ENCODE data around the gene MS4A12.
A peak's percentile ranks its signal among the peaks of the same experiment; 100 is the strongest.
"Not testable (repeated sequence)": the region's sequence is repeated elsewhere in the genome, so short reads cannot be mapped to it uniquely, and the experiment has no call there.

MS4A12 gene

DNA sequence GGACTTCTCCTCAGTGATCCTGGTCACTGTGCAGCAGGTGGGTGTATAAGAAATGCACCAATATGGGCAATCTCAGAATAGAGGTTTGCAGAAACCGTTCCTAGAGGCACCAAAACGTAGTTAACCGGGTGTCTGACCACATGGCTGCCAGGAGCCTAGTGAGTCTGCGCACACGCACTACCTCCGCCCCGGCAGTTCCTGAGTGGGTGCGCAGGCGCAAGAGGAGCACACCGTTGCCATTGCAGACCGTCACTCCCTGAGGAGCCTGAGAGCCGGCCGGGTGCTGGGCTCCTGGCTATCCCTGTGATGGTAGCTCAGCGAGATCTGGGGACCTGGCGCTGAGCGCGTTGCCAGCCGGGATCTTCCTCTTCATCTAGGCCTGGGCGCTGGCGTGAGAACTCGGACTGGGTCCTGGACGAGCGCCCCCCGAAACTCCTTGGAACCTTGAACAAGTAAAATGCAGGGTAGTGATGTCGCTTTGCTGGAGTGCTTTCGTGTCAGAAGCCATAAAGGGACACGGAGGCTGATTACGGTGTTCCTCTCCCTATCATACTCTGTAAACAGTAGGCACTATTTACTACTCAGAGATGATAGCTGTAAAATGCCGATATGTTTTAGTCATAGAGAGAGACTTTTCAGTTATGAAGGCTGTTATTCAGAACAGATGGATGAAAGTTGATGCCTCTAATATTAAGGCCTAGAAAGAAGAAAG lies 22.7 kb downstream of the MS4A12 start, which contains the start of gene MS4A13:
Gene MS4A13 (plus strand): TSS at position 249 of the 712 bp plus-strand sequence. CDS start 2,692 bp downstream, outside the sequence.
- TF ChIP-seq CTCF (IDR thresholded peaks at IDR 0.05; ENCODE audit: low read depth, low read length, missing control alignments): no peak
- no peaks in the 10 kb centered on the region for H3K36me3 ChIP-seq (replicated peaks)
- no peak for DNase-seq
- no peak within 1 kb of the TSS for H3K27ac ChIP-seq
- in situ Hi-C loops (cut with HindIII; ENCODE audit: low pct_ligation_motif_present, low sequenced_read_pairs): no loop called here
- no peak within 1 kb of the TSS for H3K4me3 ChIP-seq (ENCODE audit: low read depth, low read length)
- no peaks in the 10 kb centered on the region for H3K27me3 ChIP-seq (replicated peaks)

DNA sequence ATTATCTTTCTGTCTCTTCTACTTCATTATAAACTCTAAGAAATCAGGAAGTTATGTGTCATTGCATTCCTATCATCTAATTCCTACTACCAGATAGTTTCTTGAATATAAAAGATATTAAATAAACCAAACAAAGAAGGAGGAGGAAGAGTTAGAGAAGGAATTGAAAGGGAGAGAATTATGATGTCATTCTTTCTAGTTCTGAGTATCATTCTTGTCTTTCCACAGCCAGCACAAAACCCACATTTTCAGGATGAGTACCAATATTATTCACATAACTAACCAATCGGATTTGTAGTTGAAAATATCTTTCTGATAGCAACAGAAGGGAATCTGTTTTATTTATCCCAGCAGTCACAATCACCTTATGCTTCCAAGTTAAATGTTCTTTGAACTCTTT lies 35.9 kb downstream of the MS4A12 start:
- no peaks in the 10 kb centered on the region for H3K27me3 ChIP-seq (replicated peaks)
- H3K27ac ChIP-seq: no peak overlapping the region
- DNase-seq: no peak
- TF ChIP-seq CTCF (IDR thresholded peaks at IDR 0.05; ENCODE audit: low read depth, low read length, missing control alignments): no peak
- in situ Hi-C loops (cut with HindIII; ENCODE audit: low pct_ligation_motif_present, low sequenced_read_pairs): no loop called here
- no peak overlapping the region for H3K4me3 ChIP-seq (ENCODE audit: low read depth, low read length)
- no peaks in the 10 kb centered on the region for H3K36me3 ChIP-seq (replicated peaks)

GRCh38 chr11:60528934-60529333 lies 36.4 kb downstream of the MS4A12 start:
- Histone ChIP-seq H3K27ac (no peak overlapping the region), H3K4me3 (ENCODE audit: low read depth, low read length) (no peak overlapping the region), H3K27me3 (replicated peaks) (no peaks in the 10 kb centered on the region), H3K36me3 (replicated peaks) (no peaks in the 10 kb centered on the region)
- in situ Hi-C loops (cut with HindIII; ENCODE audit: low pct_ligation_motif_present, low sequenced_read_pairs): no loop called here
- no peak for TF ChIP-seq CTCF (IDR thresholded peaks at IDR 0.05; ENCODE audit: low read depth, low read length, missing control alignments)
- DNase-seq: no peak

DNA sequence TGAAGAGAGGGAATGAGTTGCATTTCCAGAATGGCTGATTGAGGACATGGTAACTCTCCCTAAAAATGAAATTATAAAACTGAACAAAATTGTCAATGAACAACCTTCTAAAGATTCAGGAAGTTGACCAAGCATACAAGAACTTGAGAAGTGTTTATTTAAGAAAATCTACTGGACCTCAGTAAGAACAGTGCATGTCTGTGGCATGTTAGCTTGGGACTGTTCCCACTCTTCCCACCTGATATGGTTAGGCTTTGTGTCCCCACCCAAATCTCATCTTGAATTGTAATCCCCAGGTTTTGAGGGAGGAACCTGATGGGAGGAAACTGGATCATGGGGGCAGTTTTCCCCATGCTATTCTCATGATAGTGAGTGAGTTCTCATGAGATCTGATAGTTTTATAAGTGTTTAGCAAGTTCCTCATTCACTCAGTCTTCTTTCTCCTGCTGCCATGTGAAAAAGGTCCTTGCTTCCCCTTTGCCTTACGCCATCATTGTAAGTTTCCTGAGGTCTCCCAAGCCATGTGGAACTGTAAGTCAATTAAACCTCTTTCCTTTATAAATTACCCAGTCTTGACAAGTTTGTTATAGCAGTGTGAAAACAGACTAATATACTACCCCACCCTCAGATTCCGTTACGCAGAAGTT lies 38.0 kb downstream of the MS4A12 start:
- no peak overlapping the region for H3K27ac ChIP-seq
- in situ Hi-C loops (cut with HindIII; ENCODE audit: low pct_ligation_motif_present, low sequenced_read_pairs): no loop called here
- peak; percentile 2 for DNase-seq
- TF ChIP-seq CTCF (IDR thresholded peaks at IDR 0.05; ENCODE audit: low read depth, low read length, missing control alignments): no peak
- no peaks in the 10 kb centered on the region for H3K27me3 ChIP-seq (replicated peaks)
- no peak overlapping the region for H3K4me3 ChIP-seq (ENCODE audit: low read depth, low read length)
- H3K36me3 ChIP-seq (replicated peaks): no peaks in the 10 kb centered on the region

DNA sequence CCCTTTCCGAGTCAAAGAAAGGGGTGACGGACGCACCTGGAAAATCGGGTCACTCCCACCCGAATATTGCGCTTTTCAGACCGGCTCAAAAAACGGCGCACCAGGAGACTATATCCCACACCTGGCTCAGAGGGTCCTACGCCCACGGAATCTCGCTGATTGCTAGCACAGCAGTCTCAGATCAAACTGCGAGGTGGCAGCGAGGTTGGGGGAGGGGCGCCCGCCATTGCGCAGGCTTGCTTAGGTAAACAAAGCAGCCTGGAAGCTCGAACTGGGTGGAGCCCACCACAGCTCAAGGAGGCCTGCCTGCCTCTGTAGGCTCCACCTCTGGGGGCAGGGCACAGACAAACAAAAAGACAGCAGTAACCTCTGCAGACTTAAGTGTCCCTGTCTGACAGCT lies 39.8 kb downstream of the MS4A12 start:
- DNase-seq; H3K4me3 ChIP-seq (ENCODE audit: low read depth, low read length); H3K36me3 ChIP-seq (replicated peaks); in situ Hi-C loops (cut with HindIII; ENCODE audit: low pct_ligation_motif_present, low sequenced_read_pairs); H3K27me3 ChIP-seq (replicated peaks); H3K27ac ChIP-seq: not testable (repeated sequence)

- DNase-seq; H3K27me3 ChIP-seq (replicated peaks); in situ Hi-C loops (cut with HindIII; ENCODE audit: low pct_ligation_motif_present, low sequenced_read_pairs); H3K4me3 ChIP-seq (ENCODE audit: low read depth, low read length); H3K36me3 ChIP-seq (replicated peaks); H3K27ac ChIP-seq: not testable (repeated sequence)
Measured at GRCh38 chr11:60538627-60539026, 46.0 kb downstream of the MS4A12 start.
